Stomach smooth muscle (tissue), 2 donors: ENCODE measurements around the gene NCOA1.
"Not testable (repeated sequence)": the region's sequence is repeated elsewhere in the genome, so short reads cannot be mapped to it uniquely, and the experiment has no call there.

Experiments used
- H3K27ac ChIP-seq: one replicate; pipeline ENCODE4 v1.7.0; 2013; ENCODE audit warnings: mild to moderate bottlenecking, low read length, inconsistent platforms
- H3K27me3 ChIP-seq, 2 donors: one replicate each; pipeline ENCODE4 v1.7.0; 2013; ENCODE audit warnings: low read length in 2 of 2; ENCODE audit not compliant: insufficient read depth in 2 of 2, control insufficient read depth in 1 of 2
- H3K36me3 ChIP-seq, 2 donors: one replicate each; pipeline ENCODE4 v1.7.0; 2013; ENCODE audit warnings: low read length in 2 of 2; ENCODE audit not compliant: control insufficient read depth in 2 of 2, insufficient read depth in 2 of 2
- H3K4me1 ChIP-seq: one replicate; pipeline ENCODE4 v1.7.0; 2013; ENCODE audit warnings: low read length; ENCODE audit not compliant: control insufficient read depth, insufficient read depth
- H3K4me3 ChIP-seq, 2 donors: one replicate each; pipeline ENCODE4 v1.7.0; 2013; ENCODE audit warnings: low read length in 2 of 2
- H3K9ac ChIP-seq, 2 donors: one replicate each; pipeline ENCODE4 v1.7.0; 2013; ENCODE audit warnings: low read length in 2 of 2, mild to moderate bottlenecking in 1 of 2
- H3K9me3 ChIP-seq, 2 donors: one replicate each; pipeline ENCODE4 v1.7.0; 2013; ENCODE audit warnings: low read length in 2 of 2; ENCODE audit not compliant: control insufficient read depth in 2 of 2
- donor health status: healthy.
- donor health status: Pancreatic carcinoma.

Gene NCOA1

DNA sequence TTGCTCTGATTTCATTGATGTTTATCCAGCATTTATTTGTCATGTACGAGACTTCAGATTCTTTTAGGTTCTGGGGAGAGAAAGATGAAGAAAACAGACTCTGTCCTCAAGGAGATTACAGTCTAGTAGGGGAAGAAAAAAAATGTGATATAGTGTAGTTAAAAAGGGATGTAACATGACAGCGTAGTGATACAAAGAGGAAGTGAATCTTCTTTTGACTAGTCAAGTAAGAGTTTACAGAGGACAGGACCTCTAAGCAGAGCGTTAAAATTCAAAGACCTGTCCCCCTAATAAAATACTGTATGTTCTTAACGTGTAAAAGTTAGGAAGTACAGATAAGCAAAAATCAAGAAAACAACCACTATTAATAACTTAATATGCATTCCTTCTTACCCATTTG, 47.7 kb downstream of the NCOA1 start:
- Histone ChIP-seq H3K27ac (no peak overlapping the region), H3K9ac (no peak overlapping the region), H3K4me1 (no peaks in the 10 kb centered on the region), H3K36me3 (no peaks in the 10 kb centered on the region), H3K27me3 (no peaks in the 10 kb centered on the region), H3K9me3 (no peaks in the 10 kb centered on the region), H3K4me3 (no peak overlapping the region)

DNA sequence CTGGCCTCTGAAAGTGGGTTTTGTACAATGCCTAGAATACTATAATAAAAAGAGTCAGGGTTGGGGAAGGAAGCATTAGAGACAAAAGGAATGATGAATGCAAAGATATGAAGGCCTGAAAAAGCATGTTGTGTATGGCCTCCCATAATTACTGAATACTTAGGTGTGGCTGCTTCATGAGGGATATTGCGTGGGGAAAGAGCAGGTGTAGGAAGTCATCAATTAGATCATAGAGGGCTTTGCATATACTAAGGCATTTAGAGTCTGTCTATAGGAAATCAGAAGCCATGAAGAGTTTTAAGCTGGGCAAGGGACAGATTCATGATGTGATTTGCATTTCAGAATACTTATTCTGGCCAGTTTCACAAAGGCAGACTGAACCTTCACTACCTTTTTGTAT, 48.2 kb downstream of the NCOA1 start:
- H3K36me3 ChIP-seq: no peaks in the 10 kb centered on the region
- no peak overlapping the region for H3K4me3 ChIP-seq
- no peaks in the 10 kb centered on the region for H3K4me1 ChIP-seq
- no peaks in the 10 kb centered on the region for H3K9me3 ChIP-seq
- H3K9ac ChIP-seq: no peak overlapping the region
- H3K27me3 ChIP-seq: no peaks in the 10 kb centered on the region
- no peak overlapping the region for H3K27ac ChIP-seq

DNA sequence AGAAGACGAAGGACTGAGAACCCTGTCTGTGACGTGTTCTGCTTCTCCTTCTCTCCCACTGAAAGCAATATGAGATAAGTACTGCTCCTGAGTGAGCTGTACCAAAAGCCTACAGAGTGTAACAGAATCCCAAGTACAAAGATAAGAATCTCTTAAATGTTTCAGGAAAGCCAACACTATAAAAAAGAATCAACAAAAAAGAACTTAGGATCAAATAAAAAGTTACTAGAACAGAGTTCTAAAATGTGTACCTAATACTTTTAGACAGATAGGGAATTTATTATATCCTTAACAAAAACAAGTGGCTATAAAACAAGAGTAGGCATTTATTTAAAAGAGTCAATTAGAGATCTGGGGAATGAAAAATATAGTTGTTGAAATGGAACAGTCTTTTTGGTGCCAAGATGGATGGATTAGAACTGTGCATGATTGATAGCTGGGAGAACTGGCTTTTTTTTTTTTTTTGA, 49.0 kb downstream of the NCOA1 start:
- Histone ChIP-seq H3K36me3 (no peaks in the 10 kb centered on the region), H3K9ac (no peak overlapping the region), H3K27ac (no peak overlapping the region), H3K4me3 (no peak overlapping the region), H3K4me1 (no peaks in the 10 kb centered on the region), H3K9me3 (no peaks in the 10 kb centered on the region), H3K27me3 (no peaks in the 10 kb centered on the region)

DNA sequence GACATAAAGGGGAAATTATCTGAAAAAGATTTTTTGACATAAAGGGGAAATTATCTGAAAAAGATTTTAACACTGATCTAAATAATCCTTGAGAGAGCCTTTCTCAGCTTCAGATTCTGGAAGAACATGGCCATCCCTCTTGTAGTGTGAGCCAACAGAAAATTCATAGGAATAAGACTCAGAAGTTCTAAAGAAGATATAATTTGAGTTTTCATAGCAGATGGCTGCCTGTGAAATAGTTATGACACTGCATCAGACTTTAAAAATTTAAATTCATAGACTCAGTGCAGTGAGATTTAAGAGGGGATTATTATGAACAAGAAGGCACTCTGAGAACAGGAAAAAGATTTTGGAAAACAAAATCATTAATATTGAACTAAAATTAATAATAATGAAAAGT, 50.6 kb downstream of the NCOA1 start:
- Histone ChIP-seq H3K27ac (no peak overlapping the region), H3K27me3 (no peaks in the 10 kb centered on the region), H3K4me1 (no peaks in the 10 kb centered on the region), H3K9ac (no peak overlapping the region), H3K4me3 (no peak overlapping the region), H3K9me3 (no peaks in the 10 kb centered on the region), H3K36me3 (no peaks in the 10 kb centered on the region)

DNA sequence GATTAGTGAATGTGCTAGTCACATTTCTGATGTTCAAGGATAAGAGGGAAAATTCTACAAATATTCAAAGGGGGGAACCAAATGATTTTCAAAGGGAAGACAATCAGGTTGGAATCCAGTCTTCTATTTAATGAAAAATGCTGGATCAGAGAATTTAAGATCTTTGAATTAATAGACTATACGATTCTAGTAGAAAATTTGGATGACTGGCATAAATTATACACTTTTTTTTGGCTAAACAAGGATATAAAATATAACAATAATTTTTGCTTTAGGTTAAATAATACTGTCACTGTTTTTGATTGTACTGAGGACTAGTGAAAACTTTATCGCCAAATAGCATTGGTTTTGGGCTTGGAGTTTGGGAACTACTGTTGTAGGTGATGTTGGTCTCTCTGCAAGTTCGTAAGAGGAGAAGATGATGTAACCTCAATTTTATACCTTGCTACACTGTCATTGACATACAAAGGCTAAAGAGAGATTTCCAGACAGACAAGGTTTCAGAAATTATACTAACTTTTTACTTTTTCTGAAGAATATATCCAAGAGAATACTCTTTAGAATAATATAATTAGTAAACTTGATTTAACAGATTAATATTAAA, 51.3 kb downstream of the NCOA1 start:
- H3K9ac ChIP-seq: no peak overlapping the region
- H3K4me3 ChIP-seq: no peak overlapping the region
- no peaks in the 10 kb centered on the region for H3K9me3 ChIP-seq
- no peaks in the 10 kb centered on the region for H3K4me1 ChIP-seq
- no peaks in the 10 kb centered on the region for H3K27me3 ChIP-seq
- H3K27ac ChIP-seq: no peak overlapping the region
- no peaks in the 10 kb centered on the region for H3K36me3 ChIP-seq

DNA sequence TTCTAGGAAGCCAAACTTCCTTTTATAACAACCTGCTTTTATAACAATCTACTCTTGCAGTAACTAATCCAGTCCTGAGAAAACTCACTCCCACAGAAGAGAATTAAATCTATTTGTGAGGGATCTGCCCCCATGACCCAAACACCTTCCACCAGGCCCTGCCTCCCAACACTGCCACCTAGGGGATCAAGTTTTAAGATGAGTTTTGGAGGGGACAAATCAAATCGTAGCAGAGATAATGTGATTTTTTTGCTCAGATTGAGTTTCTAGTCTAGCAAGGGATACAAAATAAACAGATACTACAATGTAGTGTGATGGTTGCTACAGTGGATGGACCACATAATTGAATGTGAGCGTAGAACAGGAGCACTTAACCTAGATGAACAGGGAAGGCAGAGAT, 52.2 kb downstream of the NCOA1 start:
- Histone ChIP-seq H3K4me3 (no peak overlapping the region), H3K36me3 (no peaks in the 10 kb centered on the region), H3K27ac (no peak overlapping the region), H3K9ac (no peak overlapping the region), H3K4me1 (no peaks in the 10 kb centered on the region), H3K27me3 (no peaks in the 10 kb centered on the region), H3K9me3 (no peaks in the 10 kb centered on the region)

DNA sequence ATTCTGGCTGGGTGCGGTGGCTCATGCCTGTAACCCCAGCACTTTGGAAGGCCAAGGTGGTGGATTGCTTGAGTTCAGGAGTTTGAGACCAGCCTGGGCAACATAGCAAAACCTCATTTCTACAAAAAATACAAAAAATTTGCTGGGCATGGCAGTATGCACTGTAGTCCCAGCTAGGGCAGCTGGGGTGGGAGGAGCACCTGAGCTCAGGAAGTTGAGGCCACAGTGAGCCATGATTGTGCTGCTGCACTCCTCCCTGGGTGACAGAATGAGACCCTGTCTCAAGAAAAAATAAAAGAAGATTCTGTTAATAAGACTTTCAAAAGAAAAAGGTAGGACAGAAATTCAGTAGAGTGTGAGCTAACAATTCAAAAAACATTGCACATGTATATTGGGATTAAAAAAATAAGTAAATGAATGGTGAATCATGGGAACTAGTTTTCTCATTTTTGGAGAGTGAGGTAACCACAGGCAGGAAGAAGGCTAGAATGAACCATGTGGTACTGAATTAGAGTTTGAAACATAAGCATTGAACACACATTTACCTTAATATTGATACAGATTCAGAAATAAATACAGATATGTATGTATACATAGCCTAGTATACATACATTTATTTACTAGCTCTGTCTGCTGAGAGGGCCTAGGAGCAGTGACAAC, 53.5 kb downstream of the NCOA1 start:
- H3K9ac ChIP-seq: no peak overlapping the region
- no peaks in the 10 kb centered on the region for H3K9me3 ChIP-seq
- H3K36me3 ChIP-seq: no peaks in the 10 kb centered on the region
- H3K27me3 ChIP-seq: no peaks in the 10 kb centered on the region
- no peak overlapping the region for H3K27ac ChIP-seq
- H3K4me1 ChIP-seq: no peaks in the 10 kb centered on the region
- no peak overlapping the region for H3K4me3 ChIP-seq

DNA sequence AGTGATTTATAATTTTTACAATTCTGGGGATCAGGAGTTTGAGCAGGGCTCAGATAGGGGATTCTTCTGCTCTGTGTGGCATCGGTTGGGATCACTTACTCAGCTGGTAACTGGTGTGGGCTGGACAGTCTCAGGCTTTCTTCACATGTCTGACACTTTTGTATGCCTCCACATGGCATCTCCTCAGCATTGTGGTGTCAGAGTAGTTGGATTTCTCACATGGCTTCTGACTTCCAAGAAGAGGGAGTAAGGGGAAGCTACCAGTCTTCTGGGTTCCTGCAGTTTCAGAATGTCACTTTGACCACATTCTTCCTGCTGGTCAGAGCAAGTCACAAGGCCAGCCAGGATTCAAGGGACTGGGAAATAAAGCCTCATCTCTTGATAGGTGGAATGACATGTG, 55.6 kb downstream of the NCOA1 start:
- Histone ChIP-seq H3K4me1 (no peaks in the 10 kb centered on the region), H3K9ac (no peak overlapping the region), H3K9me3 (no peaks in the 10 kb centered on the region), H3K27ac (no peak overlapping the region), H3K27me3 (no peaks in the 10 kb centered on the region), H3K4me3 (no peak overlapping the region), H3K36me3 (no peaks in the 10 kb centered on the region)

DNA sequence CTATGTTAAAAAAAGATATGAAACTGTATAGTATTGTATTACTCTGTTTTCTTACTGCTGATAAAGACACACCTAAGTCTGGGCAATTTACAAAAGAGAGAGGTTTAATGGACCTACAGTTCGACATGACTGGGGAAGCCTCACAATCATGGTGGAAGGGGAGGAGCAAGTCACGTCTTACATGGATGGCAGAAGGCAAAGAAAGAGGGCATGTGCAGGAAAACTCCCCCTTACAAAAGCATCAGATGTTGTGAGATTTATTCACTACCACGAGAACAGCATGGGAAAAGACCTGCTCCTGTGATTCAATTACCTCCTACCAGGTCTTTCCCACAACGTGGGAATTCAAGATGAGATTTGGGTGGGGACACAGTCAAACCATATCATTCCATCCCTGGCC, 57.0 kb downstream of the NCOA1 start:
- Histone ChIP-seq H3K27me3 (no peaks in the 10 kb centered on the region), H3K9ac (no peak overlapping the region), H3K4me3 (no peak overlapping the region), H3K27ac (no peak overlapping the region), H3K4me1 (no peaks in the 10 kb centered on the region), H3K9me3 (no peaks in the 10 kb centered on the region), H3K36me3 (no peaks in the 10 kb centered on the region)

DNA sequence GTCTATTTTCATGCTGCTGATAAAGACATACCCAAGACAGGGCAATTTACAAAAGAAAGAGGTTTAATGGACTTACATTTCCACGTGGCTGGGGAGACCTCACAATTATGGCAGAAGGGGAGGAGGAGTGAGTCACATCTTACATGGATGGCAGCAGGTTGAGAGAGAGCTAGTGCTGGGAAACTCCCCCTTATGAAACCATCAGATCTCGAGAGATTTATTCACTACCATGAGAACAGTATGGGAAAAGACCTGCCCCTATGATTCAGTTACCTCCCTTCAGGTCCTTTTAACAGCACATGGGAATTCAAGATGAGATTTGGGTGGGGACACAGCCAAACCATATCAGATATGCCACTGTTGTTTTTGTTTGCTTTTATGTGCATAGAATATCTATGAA, 59.2 kb downstream of the NCOA1 start:
- H3K4me3 ChIP-seq, H3K9ac ChIP-seq, H3K27ac ChIP-seq, H3K4me1 ChIP-seq, H3K36me3 ChIP-seq, H3K9me3 ChIP-seq, H3K27me3 ChIP-seq: not testable (repeated sequence)

DNA sequence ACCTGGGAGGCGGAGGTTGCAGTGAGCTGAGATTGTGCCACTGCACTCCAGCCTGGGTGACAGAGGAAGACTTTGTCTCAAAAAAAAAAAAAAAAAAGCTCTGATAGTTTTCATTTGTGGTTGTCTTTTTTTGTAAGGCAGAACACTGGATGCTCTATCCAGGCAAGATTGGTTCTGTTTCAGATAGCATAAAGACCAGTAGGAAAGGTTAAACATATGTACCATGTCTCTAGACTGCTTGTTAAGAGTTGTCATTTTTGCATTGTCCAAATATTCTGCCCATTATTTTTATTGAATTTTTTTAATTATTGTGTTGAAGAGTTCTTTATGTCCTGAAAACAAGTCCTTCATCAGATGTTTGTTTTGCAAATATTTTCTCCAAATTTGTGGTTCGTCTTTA, 60.0 kb downstream of the NCOA1 start:
- Histone ChIP-seq H3K9ac (no peak overlapping the region), H3K27ac (no peak overlapping the region), H3K9me3 (no peaks in the 10 kb centered on the region), H3K4me1 (no peaks in the 10 kb centered on the region), H3K27me3 (no peaks in the 10 kb centered on the region), H3K36me3 (no peaks in the 10 kb centered on the region), H3K4me3 (no peak overlapping the region)
